K562 (cell line): ENCODE data around the gene PRKAG2. TPM values are rescaled to one million over a fixed set of nuclear protein-coding genes. Genes with fewer than 3 reads are reported as not detected.

Experiments
- ATAC-seq: fragments of 200-7000 bp; cut with Tn5 transposase; 3 replicates; pipeline ENCODE4 v1.9.1; 2020; ENCODE audit warnings: moderate library complexity
- BruUV-seq: library from RNA; stranded (reverse); fragments of 400-500 nt; replicated peaks from 2 replicates; lab custom pipeline; 2021; lab: Mats Ljungman, UMichigan
- CTCF ChIA-PET: fragments of 300-600 bp; formaldehyde crosslinking; extraction: SDS; loops from one replicate; lab custom pipeline; 2021; ENCODE audit warnings: low intra/inter-chr PET ratio; lab: Yijun Ruan, JAX
- POLR2A ChIA-PET: fragments of 300-600, 350-650 bp; sonication (Branson Sonifier 250); formaldehyde crosslinking; extraction: SDS; loops from one replicate; lab custom pipeline; 2021; ENCODE audit warnings: antibody characterized with exemption, inconsistent platforms; lab: Yijun Ruan, JAX
- DNase-seq, 4 experiments: peaks; one replicate each; pipeline versions ENCODE4 v3.0.0 to v3.0.0-alpha.2; 2011 to 2018; ENCODE audit warnings: low spot score in 3 of 4, mixed read lengths in 3 of 4; ENCODE audit errors: extremely low read depth in 1 of 4
- FAIRE-seq: peaks from 2 replicates; lab custom pipeline; 2011; peaks lifted over from hg19 to GRCh38; lab: Jason Lieb, UNC
- H2AFZ ChIP-seq: 2 replicates; pipeline ENCODE4 v1.6.0; 2011; ENCODE audit warnings: low read depth, low read length, control low read depth, inconsistent platforms
- H3K27ac ChIP-seq: fragments of 200-600 bp; 3 replicates; pipeline ENCODE4 v1.8.0; 2011; ENCODE audit warnings: low read depth, mild to moderate bottlenecking, control low read depth, inconsistent platforms, low read length, moderate library complexity, mixed read lengths; ENCODE audit errors: extremely low read depth
- H3K27me3 ChIP-seq, 2 experiments: fragments of 300-600 bp in 1 of 2; 2 replicates in 1 of 2; 3 replicates in 1 of 2; pipeline versions ENCODE4 v1.6.0 to v1.8.0; 2011; ENCODE audit warnings: inconsistent platforms in 2 of 2, low read length in 2 of 2, mild to moderate bottlenecking in 1 of 2, mixed read lengths in 1 of 2, moderate library complexity in 1 of 2; ENCODE audit not compliant: control insufficient read depth in 2 of 2, insufficient read depth in 2 of 2
- H3K36me3 ChIP-seq: fragments of 300-600 bp; 3 replicates; pipeline ENCODE4 v1.8.0; 2011; ENCODE audit warnings: mild to moderate bottlenecking, low read length, inconsistent platforms; ENCODE audit not compliant: control insufficient read depth, insufficient read depth
- H3K4me1 ChIP-seq, 2 experiments: fragments of 200-600 bp in 1 of 2; replicated peaks in 1 of 2; 2 replicates in 1 of 2; 3 replicates in 1 of 2; pipeline versions ENCODE4 v1.5.1 to v1.8.0; 2011; ENCODE audit warnings: inconsistent platforms in 2 of 2, low read length in 2 of 2, mild to moderate bottlenecking in 1 of 2, mixed read lengths in 1 of 2, moderate library complexity in 1 of 2; ENCODE audit not compliant: control insufficient read depth in 2 of 2, insufficient read depth in 2 of 2
- H3K4me2 ChIP-seq: 2 replicates; pipeline ENCODE4 v1.6.1; 2011; ENCODE audit warnings: low read length, control low read depth, inconsistent platforms, mixed read lengths; ENCODE audit not compliant: insufficient read depth
- H3K4me3 ChIP-seq: fragments of 200-600 bp; sonication (generic), shearing (Covaris generic); 2 replicates; pipeline ENCODE4 v1.5.1; 2016; ENCODE audit warnings: control low read depth, inconsistent platforms
- H3K79me2 ChIP-seq: fragments of 200-600 bp; 3 replicates; pipeline ENCODE4 v1.8.0; 2011; ENCODE audit warnings: low read length, inconsistent platforms; ENCODE audit not compliant: control insufficient read depth, insufficient read depth
- H3K9ac ChIP-seq, 2 experiments: 2 replicates each; pipeline versions ENCODE4 v1.6.0 to v1.6.1; 2011; ENCODE audit warnings: low read depth in 2 of 2, low read length in 2 of 2, control low read depth in 1 of 2, inconsistent platforms in 1 of 2, mild to moderate bottlenecking in 1 of 2, mixed read lengths in 1 of 2; ENCODE audit not compliant: insufficient read depth in 1 of 2
- H3K9me1 ChIP-seq: one replicate; pipeline ENCODE4 v1.6.0; 2011; ENCODE audit warnings: inconsistent platforms, mild to moderate bottlenecking, low read length, moderate library complexity; ENCODE audit not compliant: control insufficient read depth, insufficient read depth
- H3K9me3 ChIP-seq: replicated peaks from 2 replicates; pipeline ENCODE4 v1.5.1; 2011; ENCODE audit warnings: low read depth, low read length, inconsistent platforms; ENCODE audit not compliant: control insufficient read depth, insufficient read depth
- H4K20me1 ChIP-seq: replicated peaks from 2 replicates; pipeline ENCODE4 v1.6.1; 2011; ENCODE audit warnings: low read length, inconsistent platforms, mixed read lengths; ENCODE audit not compliant: control insufficient read depth, insufficient read depth
- CEBPB ChIP-seq: fragments of 450-650 bp; IDR thresholded peaks from 2 replicates; pipeline ENCODE4 v1.6.1; 2016; ENCODE audit warnings: missing genetic modification characterization, missing compliant biosample characterization
- CEBPG ChIP-seq, 3 experiments: fragments of 200-800 bp in 1 of 3; sonication (Bioruptor generic) in 1 of 3; sonication (generic) in 1 of 3; formaldehyde crosslinking in 1 of 3; IDR thresholded peaks in 2 of 3; conservative IDR thresholded peaks in 1 of 3; 2 replicates each; pipeline versions ENCODE4 v1.6.1 to v1.8.0; 2016 to 2022; ENCODE audit warnings: missing compliant biosample characterization in 2 of 3, missing genetic modification characterization in 2 of 3, mild to moderate bottlenecking in 1 of 3, missing genetic modification reagents in 1 of 3
- ELF4 ChIP-seq: fragments of 450-650 bp; formaldehyde crosslinking; IDR thresholded peaks from 2 replicates; pipeline ENCODE4 v1.4.0; 2022; ENCODE audit warnings: missing genetic modification characterization
- HEY1 ChIP-seq: fragments of 250-450 bp; sonication (Bioruptor Pico); IDR thresholded peaks from 2 replicates; pipeline ENCODE4 v1.5.0; 2020; ENCODE audit warnings: mild to moderate bottlenecking, moderate library complexity, borderline replicate concordance
- MEF2A ChIP-seq: IDR thresholded peaks from 2 replicates; pipeline ENCODE4 v1.6.1; 2011; ENCODE audit warnings: low read depth, mild to moderate bottlenecking, low read length, moderate library complexity; ENCODE audit not compliant: control insufficient read depth
- PHF21A ChIP-seq: fragments of 450-650 bp; IDR thresholded peaks from 2 replicates; pipeline ENCODE4 v1.6.1; 2017; ENCODE audit warnings: low read depth, borderline replicate concordance
- PTRF ChIP-seq: fragments of 450-650 bp; IDR thresholded peaks from 2 replicates; pipeline ENCODE4 v1.6.1; 2016; ENCODE audit warnings: mild to moderate bottlenecking, missing genetic modification characterization, missing compliant biosample characterization
- RAD51 ChIP-seq: fragments of 450-650 bp; IDR thresholded peaks from 2 replicates; pipeline ENCODE4 v1.7.1; 2016; ENCODE audit warnings: low read depth, mild to moderate bottlenecking, borderline replicate concordance
- RB1 ChIP-seq: fragments of 450-650 bp; IDR thresholded peaks from 2 replicates; pipeline ENCODE4 v1.6.1; 2017; ENCODE audit warnings: low read depth, mild to moderate bottlenecking
- TAF1 ChIP-seq: IDR thresholded peaks from 2 replicates; pipeline ENCODE4 v1.6.1; 2011; ENCODE audit warnings: mild to moderate bottlenecking, low read length, moderate library complexity; ENCODE audit not compliant: insufficient read depth, control insufficient read depth, severe bottlenecking; ENCODE audit errors: extremely low read depth
- TGIF2 ChIP-seq: sonication (generic); formaldehyde crosslinking; IDR thresholded peaks from 2 replicates; pipeline ENCODE4 v1.8.1; 2022; ENCODE audit warnings: mild to moderate bottlenecking, missing genetic modification reagents, moderate library complexity
- ZNF589 ChIP-seq: fragments of 200-800 bp; sonication (Bioruptor generic); IDR thresholded peaks from 2 replicates; pipeline ENCODE4 v1.6.1; 2016; ENCODE audit warnings: low read depth, missing genetic modification characterization, missing compliant biosample characterization
- ZNF707 ChIP-seq: fragments of 250-450 bp; sonication (Bioruptor Pico); conservative IDR thresholded peaks from 2 replicates; pipeline ENCODE4 v1.8.0; 2022; ENCODE audit warnings: inconsistent platforms, mild to moderate bottlenecking, moderate library complexity
- WGBS: fragments of 100-300 bp; shearing (Covaris generic); methylation state at CpG from one replicate; pipeline ENCODE4 v1.1.6; 2016; ENCODE audit warnings: low coverage, mixed read lengths; ENCODE audit not compliant: insufficient coverage; ENCODE audit errors: missing lambda C conversion rate; 5-methylcytosine and 5-hydroxymethylcytosine counted together
- in situ Hi-C: fragments of 300-500 bp; cut with MboI; formaldehyde crosslinking; loops from 4 replicates; pipeline ENCODE4 v1.15.0; 2018; ENCODE audit warnings: inconsistent platforms, mixed read lengths
- intact Hi-C: fragments of 100-400 bp; cut with micrococcal nuclease; formaldehyde crosslinking; loops from 2 replicates; pipeline ENCODE4 v1.14.2; 2022
- polyA plus RNA-seq, 8 experiments: library from polyadenylated mRNA; depleted of rRNA in 4 of 8; stranded (reverse) in 5 of 8; unstranded in 3 of 8; fragments of >200 nt; fragmentation: Nextera tagmentation in 2 of 8; fragmentation: Illumina TruSeq in 1 of 8; extraction: Ambion mirVana in 2 of 8; extraction: Trizol in 1 of 8; gene quantifications; 2 replicates each; pipeline versions ENCODE4 v1.2.1 to v1.2.3, GENCODE V29; 2011 to 2014; ENCODE audit warnings: inconsistent platforms in 1 of 8, missing spikeins in 1 of 8
- total RNA-seq, 7 experiments: library from RNA; depleted of rRNA in 6 of 7; stranded (reverse); fragments of >200 nt in 6 of 7; fragmentation: Illumina TruSeq in 2 of 7; extraction: Trizol in 2 of 7; gene quantifications; 2 replicates each; pipeline versions ENCODE4 v1.2.1 to v1.2.3, GENCODE V29; 2011 to 2021; ENCODE audit warnings: low replicate concordance in 1 of 7
- TF ChIP-seq, protein P1 (sequence below), 3 experiments: IDR thresholded peaks in 2 of 3; conservative IDR thresholded peaks in 1 of 3; 2 replicates each; pipeline ENCODE4 v1.5.1; 2011 to 2012; ENCODE audit warnings: low read length in 3 of 3, mild to moderate bottlenecking in 3 of 3, control low read depth in 2 of 3, improper control_type of control experiment in 1 of 3, inconsistent platforms in 1 of 3, low read depth in 1 of 3, mixed read lengths in 1 of 3, moderate library complexity in 1 of 3; ENCODE audit not compliant: insufficient read depth in 2 of 3
- TF ChIP-seq, protein P2 (sequence below): fragments of 250-450 bp; sonication (Bioruptor Pico); IDR thresholded peaks from 2 replicates; pipeline ENCODE4 v1.4.0; 2020; ENCODE audit warnings: mild to moderate bottlenecking, moderate library complexity
- TF ChIP-seq, protein P3 (sequence below), 2 experiments: fragments of 450-650 bp in 1 of 2; sonication (generic) in 1 of 2; formaldehyde crosslinking; conservative IDR thresholded peaks; 2 replicates each; pipeline versions ENCODE4 v1.4.0 to v1.8.1; 2020 to 2022; ENCODE audit warnings: mild to moderate bottlenecking in 1 of 2, missing genetic modification reagents in 1 of 2

PRKAG2 gene
- total and polyA plus RNA-seq, 9 of the 15 experiments (the other 6 are each of a cell fraction or from before 2014, with no cell fraction given), result 0.99 to 5.6 (median 3.3) TPM

DNA sequence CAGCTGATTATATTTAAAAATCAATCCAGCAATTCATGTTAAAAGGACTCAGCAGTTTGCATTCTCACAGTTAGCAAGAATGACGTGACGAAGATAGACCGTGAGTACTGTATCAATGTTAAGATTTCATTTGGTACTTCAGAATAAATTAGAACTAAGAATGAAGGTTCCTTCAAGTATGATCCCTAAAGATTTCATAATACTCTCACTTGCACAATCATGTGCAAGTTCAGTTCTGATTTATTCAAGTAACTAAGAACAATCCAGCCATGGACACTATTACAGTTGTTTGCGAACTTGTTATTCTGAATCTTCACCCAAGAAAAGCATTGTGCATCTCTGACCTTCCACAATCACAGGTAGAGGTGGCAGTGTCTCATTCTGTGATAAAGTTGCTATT, 365.0 kb downstream of the PRKAG2 start:
- Histone ChIP-seq H3K36me3 (peaks cover 44% of the 10 kb centered on the region), H3K9me3 (no peaks in the 10 kb centered on the region), H3K27ac (no peak overlapping the region), H3K4me1 (peaks cover 6 to 38% of the 10 kb centered on the region in 2 experiments), H3K27me3 (no peaks in the 10 kb centered on the region), H4K20me1 (peaks cover 76% of the 10 kb centered on the region), H3K4me3 (no peak overlapping the region), H3K79me2 (peaks cover 100% of the 10 kb centered on the region), H3K9ac (no peak overlapping the region), H3K9me1 (peaks cover 6% of the 10 kb centered on the region), H2AFZ (no peak overlapping the region), H3K4me2 (no peak overlapping the region)
- DNase-seq, result no peak
- in situ Hi-C loops, result no loop called here
- FAIRE-seq, result no peak
- CTCF ChIA-PET, result no interaction called here
- ATAC-seq, result no peak
- intact Hi-C loops, result no loop called here
- POLR2A ChIA-PET, result no interaction called here
- BruUV-seq, result no TSS peak
- 93% methylated on average over 4 of the region's 4 CpGs for WGBS
- TF ChIP-seq ZNF589 (CRISPR knock-in tag) (no peak), HEY1 (no peak), RAD51 (no peak), TAF1 (no peak), CEBPB (tag) (peak; percentile 77), ZNF707 (no peak), MEF2A (no peak), TGIF2 (CRISPR knock-in tag) (no peak), PTRF (tag) (no peak), ELF4 (no peak), CEBPG (CRISPR knock-in tag; IDR thresholded peaks at IDR 0.05) (no peak), CEBPG (tag; conservative IDR thresholded peaks at IDR 0.05 in 1 of 2, IDR thresholded peaks at IDR 0.05 in 1 of 2) (peak; percentile 16 to 44; a peak in 1 of 4 replicates), RB1 (no peak), PHF21A (no peak)
- TF ChIP-seq, protein P1, sequence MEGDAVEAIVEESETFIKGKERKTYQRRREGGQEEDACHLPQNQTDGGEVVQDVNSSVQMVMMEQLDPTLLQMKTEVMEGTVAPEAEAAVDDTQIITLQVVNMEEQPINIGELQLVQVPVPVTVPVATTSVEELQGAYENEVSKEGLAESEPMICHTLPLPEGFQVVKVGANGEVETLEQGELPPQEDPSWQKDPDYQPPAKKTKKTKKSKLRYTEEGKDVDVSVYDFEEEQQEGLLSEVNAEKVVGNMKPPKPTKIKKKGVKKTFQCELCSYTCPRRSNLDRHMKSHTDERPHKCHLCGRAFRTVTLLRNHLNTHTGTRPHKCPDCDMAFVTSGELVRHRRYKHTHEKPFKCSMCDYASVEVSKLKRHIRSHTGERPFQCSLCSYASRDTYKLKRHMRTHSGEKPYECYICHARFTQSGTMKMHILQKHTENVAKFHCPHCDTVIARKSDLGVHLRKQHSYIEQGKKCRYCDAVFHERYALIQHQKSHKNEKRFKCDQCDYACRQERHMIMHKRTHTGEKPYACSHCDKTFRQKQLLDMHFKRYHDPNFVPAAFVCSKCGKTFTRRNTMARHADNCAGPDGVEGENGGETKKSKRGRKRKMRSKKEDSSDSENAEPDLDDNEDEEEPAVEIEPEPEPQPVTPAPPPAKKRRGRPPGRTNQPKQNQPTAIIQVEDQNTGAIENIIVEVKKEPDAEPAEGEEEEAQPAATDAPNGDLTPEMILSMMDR (IDR thresholded peaks at IDR 0.05 in 2 of 3, conservative IDR thresholded peaks at IDR 0.05 in 1 of 3; ENCODE audit: insufficient read depth in 2 of 3, low read depth in 1 of 3, low read length in 3 of 3), result no peak
- TF ChIP-seq, protein P2, sequence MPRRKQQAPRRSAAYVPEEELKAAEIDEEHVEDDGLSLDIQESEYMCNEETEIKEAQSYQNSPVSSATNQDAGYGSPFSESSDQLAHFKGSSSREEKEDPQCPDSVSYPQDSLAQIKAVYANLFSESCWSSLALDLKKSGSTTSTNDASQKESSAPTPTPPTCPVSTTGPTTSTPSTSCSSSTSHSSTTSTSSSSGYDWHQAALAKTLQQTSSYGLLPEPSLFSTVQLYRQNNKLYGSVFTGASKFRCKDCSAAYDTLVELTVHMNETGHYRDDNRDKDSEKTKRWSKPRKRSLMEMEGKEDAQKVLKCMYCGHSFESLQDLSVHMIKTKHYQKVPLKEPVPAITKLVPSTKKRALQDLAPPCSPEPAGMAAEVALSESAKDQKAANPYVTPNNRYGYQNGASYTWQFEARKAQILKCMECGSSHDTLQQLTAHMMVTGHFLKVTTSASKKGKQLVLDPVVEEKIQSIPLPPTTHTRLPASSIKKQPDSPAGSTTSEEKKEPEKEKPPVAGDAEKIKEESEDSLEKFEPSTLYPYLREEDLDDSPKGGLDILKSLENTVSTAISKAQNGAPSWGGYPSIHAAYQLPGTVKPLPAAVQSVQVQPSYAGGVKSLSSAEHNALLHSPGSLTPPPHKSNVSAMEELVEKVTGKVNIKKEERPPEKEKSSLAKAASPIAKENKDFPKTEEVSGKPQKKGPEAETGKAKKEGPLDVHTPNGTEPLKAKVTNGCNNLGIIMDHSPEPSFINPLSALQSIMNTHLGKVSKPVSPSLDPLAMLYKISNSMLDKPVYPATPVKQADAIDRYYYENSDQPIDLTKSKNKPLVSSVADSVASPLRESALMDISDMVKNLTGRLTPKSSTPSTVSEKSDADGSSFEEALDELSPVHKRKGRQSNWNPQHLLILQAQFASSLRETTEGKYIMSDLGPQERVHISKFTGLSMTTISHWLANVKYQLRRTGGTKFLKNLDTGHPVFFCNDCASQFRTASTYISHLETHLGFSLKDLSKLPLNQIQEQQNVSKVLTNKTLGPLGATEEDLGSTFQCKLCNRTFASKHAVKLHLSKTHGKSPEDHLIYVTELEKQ (CRISPR knock-in tag), result no peak
- TF ChIP-seq, protein P3, sequence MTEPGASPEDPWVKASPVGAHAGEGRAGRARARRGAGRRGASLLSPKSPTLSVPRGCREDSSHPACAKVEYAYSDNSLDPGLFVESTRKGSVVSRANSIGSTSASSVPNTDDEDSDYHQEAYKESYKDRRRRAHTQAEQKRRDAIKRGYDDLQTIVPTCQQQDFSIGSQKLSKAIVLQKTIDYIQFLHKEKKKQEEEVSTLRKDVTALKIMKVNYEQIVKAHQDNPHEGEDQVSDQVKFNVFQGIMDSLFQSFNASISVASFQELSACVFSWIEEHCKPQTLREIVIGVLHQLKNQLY (CRISPR knock-in tag; conservative IDR thresholded peaks at IDR 0.05), result no peak
